Caki2 (cell line): Measurements from ENCODE around the gene AHNAK2. TPM values are rescaled to one million over a fixed set of nuclear protein-coding genes. Genes with fewer than 3 reads are reported as not detected.
A peak's percentile ranks its signal among the peaks of the same experiment; 100 is the strongest.

Source experiments
- DNase-seq: peaks from one replicate; pipeline ENCODE4 v3.0.0-alpha.2; 2015; ENCODE audit warnings: low read depth
- in situ Hi-C: cut with HindIII; loops from 2 replicates; pipeline ENCODE4 v1.10.0; 2016; ENCODE audit warnings: low sequenced_read_pairs, low pct_unique_long_range_greater_than_20kb, mixed read lengths
- total RNA-seq: library from RNA; depleted of rRNA; stranded (reverse); fragments of >200 nt; shearing (Covaris generic); gene quantifications from 2 replicates; pipeline ENCODE4 v1.2.3, GENCODE V29; 2014; ENCODE audit warnings: low replicate concordance

Gene AHNAK2
- total RNA-seq, 1 experiment from 2014 or later, result 40.7 TPM

DNA sequence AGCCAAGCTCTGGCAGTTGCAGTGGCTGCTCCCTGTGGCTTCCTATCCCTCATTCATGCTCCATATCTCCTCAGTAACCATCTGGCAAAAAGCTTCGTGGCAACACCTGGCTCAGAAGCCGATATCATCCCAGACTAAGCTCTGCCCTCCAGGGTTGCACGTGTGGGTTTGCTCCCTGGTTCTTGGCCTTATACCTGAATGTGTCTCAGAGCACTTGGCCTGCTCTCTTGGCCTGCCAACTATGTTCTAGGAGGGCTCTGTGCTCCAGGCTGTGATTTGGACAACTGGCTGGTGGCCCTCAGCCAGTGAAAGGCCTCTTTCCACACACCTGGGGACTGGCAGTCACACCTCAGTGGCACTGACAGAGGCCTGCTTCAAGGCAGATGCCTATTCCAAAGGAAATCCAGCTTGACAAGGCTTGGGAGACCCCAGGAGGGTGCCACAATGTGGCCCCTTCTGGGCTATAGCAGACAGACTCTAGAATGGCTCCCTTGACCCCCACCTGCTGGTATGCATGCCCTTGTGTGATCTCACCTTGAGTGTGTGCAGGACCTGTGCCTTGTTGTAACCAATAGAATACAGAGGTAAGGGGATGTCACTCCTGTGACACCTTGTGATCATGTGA is 43.0 kb downstream of the AHNAK2 start:
- no peak for DNase-seq
- in situ Hi-C loops, result no loop called here

DNA sequence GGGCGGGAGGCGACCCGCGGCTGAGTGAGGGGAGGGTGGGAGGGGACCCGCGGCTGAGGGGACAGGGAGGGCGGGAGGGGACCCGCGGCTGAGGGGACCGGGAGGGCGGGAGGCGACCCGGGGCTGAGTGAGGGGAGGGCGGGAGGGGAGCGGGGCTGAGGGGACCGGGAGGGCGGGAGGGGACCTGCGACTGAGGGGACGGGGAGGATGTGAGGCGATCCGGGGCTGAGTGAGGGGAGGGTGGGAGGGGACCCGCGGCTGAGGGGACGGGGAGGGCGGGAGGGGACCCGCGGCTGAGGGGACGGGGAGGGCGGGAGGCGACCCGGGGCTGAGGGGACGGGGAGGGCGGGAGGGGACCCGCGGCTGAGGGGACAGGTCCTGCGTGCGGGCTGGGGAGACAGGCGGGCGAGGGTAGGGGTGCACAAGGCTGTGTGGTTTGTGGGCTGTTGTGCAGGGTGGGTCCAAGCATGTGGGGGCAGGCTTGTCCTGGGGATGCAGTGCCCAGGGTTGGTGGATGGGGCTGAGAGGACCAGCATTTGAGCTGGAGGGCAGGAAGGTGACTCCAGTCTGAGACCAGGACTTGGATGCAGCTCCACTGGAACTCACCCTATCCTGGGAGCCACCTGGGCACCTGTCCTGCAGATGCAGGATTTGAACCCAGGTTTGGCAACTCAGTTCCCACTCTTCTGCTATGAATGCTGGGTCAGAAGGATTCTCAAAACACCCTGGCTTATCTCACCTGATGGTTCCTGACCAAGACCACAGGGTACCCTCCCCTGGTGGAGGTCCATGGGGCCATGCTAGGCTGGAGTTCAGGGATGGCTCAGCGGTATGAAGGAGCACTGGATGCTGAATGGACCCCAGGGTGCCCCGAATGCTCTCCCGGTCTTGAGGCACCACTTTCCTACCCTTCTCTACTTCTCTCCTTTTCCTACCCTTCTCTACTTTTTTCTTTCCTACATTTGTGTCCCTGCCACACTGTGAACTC is 44.1 kb downstream of the AHNAK2 start:
- in situ Hi-C loops, result no loop called here
- DNase-seq, result no peak

DNA sequence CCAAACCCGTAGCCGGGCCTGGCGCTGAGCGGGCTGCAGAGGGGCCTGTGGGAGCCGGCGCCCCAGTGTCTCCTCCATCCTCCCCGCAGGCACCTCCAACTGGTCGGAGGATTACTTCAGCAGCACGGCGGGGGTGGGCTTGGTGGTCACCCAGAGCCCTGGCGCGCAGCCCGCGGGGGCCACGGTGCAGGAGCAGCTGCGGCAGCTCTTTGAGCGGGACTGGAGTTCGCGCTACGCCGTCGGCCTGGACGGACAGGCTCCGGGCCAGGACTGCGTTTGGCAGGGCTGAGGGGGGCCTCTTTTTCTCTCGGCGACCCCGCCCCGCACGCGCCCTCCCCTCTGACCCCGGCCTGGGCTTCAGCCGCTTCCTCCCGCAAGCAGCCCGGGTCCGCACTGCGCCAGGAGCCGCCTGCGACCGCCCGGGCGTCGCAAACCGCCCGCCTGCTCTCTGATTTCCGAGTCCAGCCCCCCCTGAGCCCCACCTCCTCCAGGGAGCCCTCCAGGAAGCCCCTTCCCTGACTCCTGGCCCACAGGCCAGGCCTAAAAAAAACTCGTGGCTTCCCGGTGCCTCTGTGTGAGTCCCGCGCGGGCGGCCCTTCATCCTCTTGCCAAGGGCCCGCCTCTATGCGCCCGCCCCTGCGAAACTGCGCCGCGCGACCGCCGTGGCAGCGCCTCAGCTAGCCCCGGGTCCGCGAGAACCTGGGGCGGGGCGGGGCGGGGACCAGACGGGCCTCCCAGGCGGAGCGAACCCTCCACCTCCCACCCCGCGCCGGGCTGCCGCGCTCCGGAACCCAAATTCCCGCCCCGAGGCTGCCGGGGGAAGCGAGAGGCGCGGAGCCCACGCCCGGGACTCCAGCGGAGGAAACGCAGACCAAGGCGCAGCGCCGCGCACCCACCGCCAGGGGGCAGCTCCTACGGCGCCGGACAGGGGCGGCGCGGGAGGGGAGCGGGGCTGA is 45.2 kb downstream of the AHNAK2 start:
- DNase-seq, result peak; percentile 72
- in situ Hi-C loops, result no loop called here

DNA sequence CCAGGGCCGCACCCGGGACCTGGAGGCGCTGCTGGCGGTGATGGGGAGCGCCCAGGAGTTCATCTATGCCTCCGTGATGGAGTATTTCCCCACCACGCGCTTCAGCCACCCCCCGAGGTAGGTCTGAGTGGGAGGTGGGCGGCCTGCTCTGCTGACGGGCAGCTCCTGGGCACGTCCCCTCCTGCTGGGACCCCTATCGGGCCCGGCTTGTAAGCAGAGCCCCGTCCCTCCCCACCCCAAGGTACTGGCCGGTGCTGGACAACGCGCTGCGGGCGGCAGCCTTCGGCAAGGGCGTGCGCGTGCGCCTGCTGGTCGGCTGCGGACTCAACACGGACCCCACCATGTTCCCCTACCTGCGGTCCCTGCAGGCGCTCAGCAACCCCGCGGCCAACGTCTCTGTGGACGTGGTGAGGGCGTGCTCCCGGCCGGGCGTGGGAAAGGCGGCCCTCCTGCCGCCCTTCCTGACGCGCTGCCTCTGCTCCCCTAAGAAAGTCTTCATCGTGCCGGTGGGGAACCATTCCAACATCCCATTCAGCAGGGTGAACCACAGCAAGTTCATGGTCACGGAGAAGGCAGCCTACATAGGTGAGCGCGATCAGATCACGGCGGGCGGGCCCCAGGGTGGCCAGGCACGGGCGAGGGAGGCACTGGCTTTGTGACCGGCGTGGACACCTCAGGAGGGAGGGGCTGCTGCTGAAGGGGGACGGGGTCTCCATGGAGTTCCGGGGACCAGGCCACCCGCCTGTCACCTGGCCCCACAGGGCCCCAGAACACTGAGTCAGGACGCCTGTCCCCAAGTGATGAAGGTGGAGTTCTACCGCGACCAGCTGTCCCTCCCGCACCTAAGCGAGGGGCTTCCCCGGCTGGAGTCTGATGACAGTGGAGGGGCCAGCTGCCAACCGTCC is 46.2 kb downstream of the AHNAK2 start:
- no peak for DNase-seq
- in situ Hi-C loops, result no loop called here

DNA sequence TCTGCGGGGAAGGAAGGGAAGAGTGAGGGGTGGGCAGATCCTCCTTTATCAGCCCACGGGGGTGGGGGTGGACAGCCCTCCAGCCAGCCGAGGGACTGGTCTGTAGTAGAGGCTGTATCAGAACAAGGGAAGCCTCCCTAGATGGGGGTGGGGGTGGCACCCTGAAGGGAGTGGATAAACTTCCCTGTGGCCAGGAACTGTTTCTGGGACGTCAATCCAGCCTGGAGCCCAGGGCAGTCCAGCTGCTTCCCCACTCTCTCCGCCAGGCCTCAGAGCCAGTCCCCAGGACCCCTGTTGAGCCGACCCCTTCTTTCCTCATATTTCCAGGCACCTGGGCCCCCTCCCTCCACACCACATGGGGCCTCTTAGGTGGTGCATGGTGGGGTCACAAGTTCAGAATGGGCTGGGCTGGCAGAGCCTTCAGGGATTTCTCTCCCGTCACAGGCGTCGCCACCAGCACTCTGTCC is 46.8 kb downstream of the AHNAK2 start:
- DNase-seq, result no peak
- in situ Hi-C loops, result no loop called here

DNA sequence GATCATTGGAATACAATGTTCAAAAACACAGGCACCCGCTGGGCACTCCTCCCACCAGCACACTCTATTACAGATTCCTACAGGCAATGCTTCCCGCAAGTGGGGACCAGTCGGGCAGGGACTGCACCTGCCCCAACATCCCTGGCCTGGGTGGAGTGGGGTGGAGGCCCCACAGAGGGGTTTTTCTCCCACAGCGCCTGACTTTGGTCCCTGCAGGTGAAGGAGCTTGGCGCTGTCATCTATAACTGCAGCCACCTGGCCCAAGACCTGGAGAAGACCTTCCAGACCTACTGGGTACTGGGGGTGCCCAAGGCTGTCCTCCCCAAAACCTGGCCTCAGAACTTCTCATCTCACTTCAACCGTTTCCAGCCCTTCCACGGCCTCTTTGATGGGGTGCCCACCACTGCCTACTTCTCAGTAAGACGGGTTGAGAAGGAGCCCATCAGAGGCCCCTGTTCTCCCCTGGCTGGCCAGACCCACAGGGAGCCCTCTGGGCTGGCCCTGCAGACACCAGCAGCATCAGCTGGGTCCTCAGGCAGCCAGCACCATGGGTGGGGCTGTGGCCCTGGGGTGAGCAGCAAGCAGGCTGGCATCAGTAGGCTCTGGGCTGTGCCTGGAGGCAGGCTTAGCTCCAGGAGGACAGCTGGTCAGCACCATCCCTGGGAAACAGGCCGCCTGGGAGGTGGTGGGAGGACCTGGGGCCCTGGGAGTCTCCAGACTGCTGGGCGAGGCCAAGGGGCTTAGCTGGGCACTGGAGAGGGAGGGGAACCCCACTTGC is 47.5 kb downstream of the AHNAK2 start:
- no peak for DNase-seq
- in situ Hi-C loops, result no loop called here

DNA sequence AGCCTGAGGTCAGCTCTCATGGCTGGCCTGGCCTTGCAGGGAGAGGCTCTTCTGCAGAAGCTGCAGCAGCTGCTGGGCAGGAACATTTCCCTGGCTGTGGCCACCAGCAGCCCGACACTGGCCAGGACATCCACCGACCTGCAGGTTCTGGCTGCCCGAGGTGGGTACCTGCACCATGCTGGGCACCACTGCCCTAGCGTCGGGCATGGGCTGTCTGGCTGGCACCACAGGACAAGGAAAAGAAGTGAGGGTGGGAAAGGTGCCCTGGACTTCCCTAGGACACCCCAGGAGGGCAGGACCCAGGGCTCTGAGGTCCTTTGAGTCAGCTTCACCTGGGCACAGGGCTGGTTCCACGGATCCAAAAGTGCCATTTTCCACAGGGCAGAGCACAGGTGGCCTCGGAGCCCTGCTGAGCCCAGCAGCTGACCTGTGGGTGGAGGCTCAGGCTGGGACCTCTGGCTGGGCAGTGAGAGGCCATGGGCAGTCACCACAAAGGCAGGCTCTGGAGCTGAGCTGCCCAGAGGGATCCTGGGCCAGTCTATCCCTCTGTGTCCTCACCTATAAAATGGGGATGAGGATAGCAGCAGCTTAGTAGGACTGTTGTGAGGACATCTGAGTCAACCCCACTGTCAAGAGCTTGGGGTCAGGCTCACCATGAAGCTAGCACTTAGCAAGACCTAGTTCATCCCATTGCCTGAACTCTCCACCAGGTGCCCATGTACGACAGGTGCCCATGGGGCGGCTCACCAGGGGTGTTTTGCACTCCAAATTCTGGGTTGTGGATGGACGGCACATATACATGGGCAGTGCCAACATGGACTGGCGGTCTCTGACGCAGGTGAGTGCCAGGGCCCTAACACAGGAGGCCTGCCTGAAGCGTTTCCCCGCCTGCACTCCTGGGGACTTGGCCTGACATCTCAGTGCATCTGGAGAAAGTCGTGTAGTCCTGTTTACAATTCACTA is 48.6 kb downstream of the AHNAK2 start:
- in situ Hi-C loops, result no loop called here
- no peak for DNase-seq

DNA sequence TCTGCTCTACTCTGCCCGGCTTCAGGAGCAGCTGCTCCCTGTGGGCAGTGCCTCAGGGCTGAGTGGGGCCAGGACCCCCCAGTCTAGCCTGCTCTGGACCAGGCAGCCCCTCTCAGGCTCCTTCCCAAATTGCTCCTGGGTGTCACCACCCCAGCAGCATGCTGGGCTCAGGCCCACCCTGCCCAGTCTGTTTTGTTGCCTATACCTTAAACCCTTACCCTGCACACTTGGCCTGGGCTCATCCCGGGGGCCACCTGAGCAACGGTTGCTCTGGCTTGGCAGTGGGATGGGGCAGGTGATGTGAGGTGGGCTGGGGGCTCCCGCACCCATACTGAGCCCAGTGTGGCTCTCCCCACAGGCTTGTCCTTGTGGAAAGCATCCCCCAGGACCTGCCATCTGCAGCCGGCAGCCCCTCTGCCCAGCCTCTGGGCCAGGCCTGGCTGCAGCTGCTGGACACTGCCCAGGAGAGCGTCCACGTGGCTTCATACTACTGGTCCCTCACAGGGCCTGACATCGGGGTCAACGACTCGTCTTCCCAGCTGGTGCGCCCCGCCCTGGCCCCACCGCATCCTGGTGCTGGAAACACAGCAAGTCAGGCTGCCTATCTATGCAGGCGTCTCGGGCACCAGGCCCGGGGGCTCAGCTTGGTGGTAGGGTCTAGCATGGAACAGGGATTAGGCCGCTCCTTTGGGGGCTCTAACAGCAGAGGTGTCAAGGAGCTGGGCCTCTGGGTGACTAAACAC is 49.6 kb downstream of the AHNAK2 start:
- in situ Hi-C loops, result no loop called here
- DNase-seq, result no peak

DNA sequence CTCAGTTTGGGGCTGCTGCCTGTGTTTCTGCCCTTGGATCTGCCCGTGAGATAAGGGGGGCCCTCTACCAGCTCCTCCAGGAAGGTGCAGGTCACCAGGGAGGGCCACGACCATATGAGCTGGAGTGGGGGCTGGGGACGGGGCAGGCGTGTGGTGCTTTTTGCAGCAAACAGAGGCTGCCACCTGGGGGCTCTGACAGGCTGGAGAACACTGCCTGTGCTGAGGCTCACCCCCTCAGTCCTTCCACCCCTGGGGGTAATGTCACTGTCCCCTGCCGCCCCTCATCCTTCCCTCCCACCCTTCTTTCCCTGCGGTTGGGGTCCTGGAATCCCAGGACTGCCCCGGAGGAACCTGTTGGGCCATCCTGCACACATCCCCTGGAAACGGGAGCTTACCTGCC is 50.3 kb downstream of the AHNAK2 start:
- no peak for DNase-seq
- in situ Hi-C loops, result no loop called here

DNA sequence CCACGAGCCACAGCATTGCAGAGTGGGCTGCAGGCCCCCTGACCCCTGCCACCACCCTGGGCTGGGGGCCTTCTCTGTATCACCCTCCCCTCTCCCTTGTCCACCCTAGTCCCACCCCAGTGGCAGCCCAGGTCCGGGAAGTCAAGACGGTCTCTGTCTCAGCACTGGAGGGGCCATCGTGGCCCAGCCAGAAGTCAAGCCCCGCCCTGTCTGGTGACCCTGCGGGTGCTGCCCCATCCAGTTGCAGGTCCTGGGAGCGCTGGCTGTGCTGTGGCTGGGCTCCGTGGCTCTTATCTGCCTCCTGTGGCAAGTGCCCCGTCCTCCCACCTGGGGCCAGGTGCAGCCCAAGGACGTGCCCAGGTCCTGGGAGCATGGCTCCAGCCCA is 50.8 kb downstream of the AHNAK2 start:
- in situ Hi-C loops, result no loop called here
- DNase-seq, result no peak

DNA sequence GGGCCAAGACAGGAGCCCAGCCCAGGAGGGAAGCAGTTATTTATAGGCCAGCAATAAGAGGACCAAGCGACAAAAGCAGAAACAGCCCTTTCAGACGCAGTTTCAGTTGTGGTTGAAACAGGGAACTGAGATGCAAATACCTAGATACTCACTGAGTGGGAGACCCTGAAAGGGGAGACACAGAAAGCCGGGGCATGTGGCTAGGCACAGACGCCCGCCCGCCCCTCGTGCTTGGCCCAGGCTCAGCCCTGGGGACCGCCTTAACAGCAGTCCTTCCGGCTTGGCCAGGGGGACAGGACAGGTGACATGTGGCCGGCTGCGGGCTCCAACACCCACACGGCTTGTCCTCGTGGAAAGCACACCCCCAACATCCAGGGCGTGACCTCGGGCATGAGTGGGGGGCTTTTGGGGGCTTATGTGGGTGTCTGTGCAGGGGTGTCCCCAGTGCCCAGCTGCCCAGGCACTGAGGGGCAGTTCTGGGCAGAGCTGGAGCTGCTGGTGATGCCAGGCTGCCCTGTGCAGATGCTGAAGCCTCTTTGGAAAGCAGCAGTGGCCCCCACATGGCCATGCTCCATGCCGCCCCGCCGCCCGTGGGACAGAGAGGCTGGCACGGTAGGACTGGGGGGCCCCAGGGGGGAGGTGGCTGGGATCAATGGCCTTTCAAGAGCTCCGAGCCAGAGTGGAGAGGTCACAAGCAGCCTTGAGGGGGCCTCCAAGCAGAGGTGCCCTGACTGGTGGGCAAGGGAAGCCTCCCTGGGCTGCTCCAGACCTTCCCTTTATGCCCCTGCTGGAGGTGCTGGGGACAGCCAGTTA is 51.3 kb downstream of the AHNAK2 start:
- in situ Hi-C loops, result no loop called here
- DNase-seq, result no peak

DNA sequence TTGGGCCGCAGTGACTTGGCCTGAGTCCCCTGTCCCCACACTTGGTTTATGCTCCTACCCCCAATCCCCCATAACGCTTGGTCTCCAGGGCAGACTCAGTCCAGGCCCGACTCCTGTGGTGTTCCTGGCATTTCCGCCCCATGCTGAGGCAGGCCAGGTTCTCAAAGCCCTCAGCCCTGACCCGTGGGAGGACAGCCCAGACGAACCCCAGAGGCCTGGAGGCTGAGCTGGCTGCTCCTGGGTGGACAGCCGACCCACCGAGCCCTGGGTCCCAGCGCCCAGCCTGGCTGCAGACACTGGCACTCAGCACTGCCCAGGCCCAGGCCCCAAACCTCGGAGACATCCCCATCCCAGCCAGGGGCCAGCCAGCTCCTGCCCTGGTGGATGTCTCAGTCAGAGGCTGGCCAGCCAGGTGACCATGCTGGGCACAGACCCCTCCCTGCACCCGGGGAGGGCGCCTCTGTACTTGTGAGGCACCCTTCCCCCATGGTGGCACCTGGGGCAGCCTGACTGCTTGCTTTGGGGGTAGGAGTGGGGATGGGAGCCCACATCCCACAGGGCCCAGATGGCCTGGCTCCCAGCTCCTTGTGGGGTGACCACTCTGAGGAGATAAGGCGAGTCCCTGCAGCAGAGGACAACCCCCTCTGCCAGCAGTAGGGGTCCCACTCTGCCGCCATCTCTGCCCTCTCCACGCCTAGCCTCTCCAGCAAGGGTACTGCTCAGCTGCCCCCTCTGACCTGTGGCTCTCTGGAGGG is 52.1 kb downstream of the AHNAK2 start:
- in situ Hi-C loops, result no loop called here
- DNase-seq, result no peak

DNA sequence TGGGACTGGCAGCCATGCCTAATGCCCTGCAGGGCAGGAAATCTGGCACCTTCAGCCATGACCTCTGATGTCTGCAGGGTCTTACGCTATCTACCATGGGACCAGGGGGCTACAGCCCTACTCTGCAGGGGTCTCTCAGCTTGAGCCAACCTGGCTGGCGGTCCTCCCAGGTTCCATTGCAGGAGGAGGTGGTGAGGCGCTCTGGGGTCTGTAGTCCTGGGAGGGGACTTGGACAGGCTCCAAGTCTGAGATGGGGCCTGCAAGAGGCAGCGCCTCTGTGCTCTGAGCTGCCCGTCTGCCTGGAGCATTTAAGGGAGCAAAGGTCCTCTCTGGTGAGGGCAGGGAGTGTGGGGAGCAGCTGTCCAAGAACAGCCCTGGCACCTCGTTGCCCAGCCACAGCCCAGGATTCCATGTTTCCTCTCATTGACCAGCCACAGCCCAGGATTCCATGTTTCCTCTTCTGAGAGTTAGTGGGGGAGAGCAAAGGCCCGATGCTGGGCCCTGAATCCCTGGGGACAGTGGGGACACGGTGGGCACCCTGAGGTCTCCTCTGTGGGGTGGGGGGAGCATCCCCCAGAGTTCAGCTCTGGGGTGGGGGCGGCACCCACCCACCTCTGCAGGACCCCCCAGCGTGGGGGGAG is 52.8 kb downstream of the AHNAK2 start:
- in situ Hi-C loops, result no loop called here
- no peak for DNase-seq
